ENCODE results near the gene SLC2A5.
"Not testable (repeated sequence)": the region's sequence is repeated elsewhere in the genome, so short reads cannot be mapped to it uniquely, and the experiment has no call there.

SLC2A5 gene

GRCh38 chr1:9031077-9031476 is 38.4 kb downstream of the SLC2A5 start:
- DNase-seq = not testable (repeated sequence)

- no peak for DNase-seq
Measured at GRCh38 chr1:9028921-9029705, 40.3 kb downstream of the SLC2A5 start.

- DNase-seq = no peak
Measured at GRCh38 chr1:9027307-9027706, 42.1 kb downstream of the SLC2A5 start.

GRCh38 chr1:9025449-9025848 is 44.0 kb downstream of the SLC2A5 start:
- no peak for DNase-seq

- DNase-seq = no peak
Measured at GRCh38 chr1:9024837-9025236, 44.6 kb downstream of the SLC2A5 start.

- no peak for DNase-seq
Measured at GRCh38 chr1:9022773-9023172, 46.7 kb downstream of the SLC2A5 start.

GRCh38 chr1:9022026-9022738 is 47.3 kb downstream of the SLC2A5 start:
- DNase-seq = not testable (repeated sequence)

GRCh38 chr1:9020305-9020704 is 49.1 kb downstream of the SLC2A5 start:
- DNase-seq = no peak

- no peak for DNase-seq
Measured at GRCh38 chr1:9019896-9020295, 49.5 kb downstream of the SLC2A5 start.

- DNase-seq = no peak
Measured at GRCh38 chr1:9018333-9018732, 51.1 kb downstream of the SLC2A5 start.

- no peak for DNase-seq
Measured at GRCh38 chr1:9016455-9016854, 53.0 kb downstream of the SLC2A5 start.

- no peak for DNase-seq
Measured at GRCh38 chr1:9014475-9015375, 54.7 kb downstream of the SLC2A5 start.

GRCh38 chr1:9013819-9014218 is 55.6 kb downstream of the SLC2A5 start:
- DNase-seq = no peak

- no peak for DNase-seq
Measured at GRCh38 chr1:9010781-9011323, 58.6 kb downstream of the SLC2A5 start.

GRCh38 chr1:9009438-9010370 is 59.7 kb downstream of the SLC2A5 start:
- no peak for DNase-seq

GRCh38 chr1:9008236-9008635 is 61.2 kb downstream of the SLC2A5 start:
- no peak for DNase-seq

- DNase-seq = no peak
Measured at GRCh38 chr1:9006956-9007615, 62.3 kb downstream of the SLC2A5 start.

- DNase-seq = no peak
Measured at GRCh38 chr1:9005395-9005708, 64.1 kb downstream of the SLC2A5 start.

- peak; percentile 33 to 46 for DNase-seq
Measured at GRCh38 chr1:9004700-9005394, 64.6 kb downstream of the SLC2A5 start.

- DNase-seq = no peak
Measured at GRCh38 chr1:9004031-9004699, 65.3 kb downstream of the SLC2A5 start.

Data from NCI-H187 (cell line).